ENCODE measurements around the gene TMEM63A.
"Not testable (repeated sequence)": the region's sequence is repeated elsewhere in the genome, so short reads cannot be mapped to it uniquely, and the experiment has no call there.

TMEM63A gene

GRCh38 chr1:225908773-225909172 is 26.6 kb upstream of the TMEM63A start:
- no peak for DNase-seq (ENCODE audit: low read depth in 2 of 2)

- no peak for DNase-seq (ENCODE audit: low read depth in 2 of 2)
These were observed 25.9 kb upstream of the TMEM63A start for GRCh38 chr1:225908013-225908640.

- no peak for DNase-seq (ENCODE audit: low read depth in 2 of 2)
These were observed 25.2 kb upstream of the TMEM63A start for GRCh38 chr1:225907341-225907740.

GRCh38 chr1:225906467-225906866 is 24.3 kb upstream of the TMEM63A start:
- DNase-seq (ENCODE audit: low read depth in 2 of 2): no peak

- DNase-seq (ENCODE audit: low read depth in 2 of 2): no peak
These were observed 21.4 kb upstream of the TMEM63A start for GRCh38 chr1:225903623-225904022.

GRCh38 chr1:225899044-225899925 is 17.1 kb upstream of the TMEM63A start:
- no peak for DNase-seq (ENCODE audit: low read depth in 2 of 2)

GRCh38 chr1:225897595-225898514 is 15.7 kb upstream of the TMEM63A start:
- DNase-seq (ENCODE audit: low read depth in 2 of 2): no peak

- DNase-seq (ENCODE audit: low read depth in 2 of 2): peak; percentile 39 to 42
These were observed 14.9 kb upstream of the TMEM63A start for GRCh38 chr1:225896937-225897549.

GRCh38 chr1:225896494-225896893 is 14.3 kb upstream of the TMEM63A start:
- DNase-seq (ENCODE audit: low read depth in 2 of 2): no peak

- DNase-seq (ENCODE audit: low read depth in 2 of 2): no peak
These were observed 10.1 kb upstream of the TMEM63A start for GRCh38 chr1:225892307-225892706.

- DNase-seq (ENCODE audit: low read depth in 2 of 2): no peak
These were observed 9.2 kb upstream of the TMEM63A start for GRCh38 chr1:225891229-225891972.

GRCh38 chr1:225890346-225891228 is 8.4 kb upstream of the TMEM63A start:
- DNase-seq (ENCODE audit: low read depth in 2 of 2): no peak

GRCh38 chr1:225889743-225890142 is 7.6 kb upstream of the TMEM63A start:
- no peak for DNase-seq (ENCODE audit: low read depth in 2 of 2)

- DNase-seq (ENCODE audit: low read depth in 2 of 2): no peak
These were observed 6.9 kb upstream of the TMEM63A start, which contains the start of gene LEFTY1 for GRCh38 chr1:225888898-225889601. LEFTY1 (minus strand) TSS chr1:225889146; CDS start chr1:225889066, 80 bp downstream.

- no peak for DNase-seq (ENCODE audit: low read depth in 2 of 2)
These were observed 6.2 kb upstream of the TMEM63A start for GRCh38 chr1:225888289-225888897.

- DNase-seq (ENCODE audit: low read depth in 2 of 2): not testable (repeated sequence)
These were observed 5.5 kb upstream of the TMEM63A start for GRCh38 chr1:225887554-225888288.

- DNase-seq (ENCODE audit: low read depth in 2 of 2): no peak
These were observed 4.8 kb upstream of the TMEM63A start for GRCh38 chr1:225887030-225887314.

All from stimulated activated CD8-positive, alpha-beta memory T cell treated with anti-CD3 and anti-CD28 coated beads, Interleukin-2, amount 100 ng/mL, for 1 hour (primary cell).